HFF-Myc (cell line): ENCODE results near the gene ZBTB44.

Experiments used
- DNase-seq: peaks from one replicate; pipeline ENCODE4 v3.0.0-alpha.2; 2011; ENCODE audit warnings: low read depth; ENCODE audit errors: extremely low read depth
- H3K4me3 ChIP-seq: replicated peaks from 2 replicates; pipeline ENCODE4 v1.5.1; 2011; ENCODE audit warnings: low read depth, mild to moderate bottlenecking, control low read depth, low read length
- CTCF ChIP-seq: IDR thresholded peaks from 2 replicates; pipeline ENCODE4 v1.5.1; 2012; ENCODE audit warnings: mild to moderate bottlenecking, low read depth, low read length, control low read depth; ENCODE audit errors: missing control alignments

ZBTB44 gene

GRCh38 chr11:130323452-130324450 lies 9.0 kb upstream of the ZBTB44 start:
- DNase-seq, result no peak
- H3K4me3 ChIP-seq, result no peak overlapping the region
- TF ChIP-seq CTCF, result no peak

DNA sequence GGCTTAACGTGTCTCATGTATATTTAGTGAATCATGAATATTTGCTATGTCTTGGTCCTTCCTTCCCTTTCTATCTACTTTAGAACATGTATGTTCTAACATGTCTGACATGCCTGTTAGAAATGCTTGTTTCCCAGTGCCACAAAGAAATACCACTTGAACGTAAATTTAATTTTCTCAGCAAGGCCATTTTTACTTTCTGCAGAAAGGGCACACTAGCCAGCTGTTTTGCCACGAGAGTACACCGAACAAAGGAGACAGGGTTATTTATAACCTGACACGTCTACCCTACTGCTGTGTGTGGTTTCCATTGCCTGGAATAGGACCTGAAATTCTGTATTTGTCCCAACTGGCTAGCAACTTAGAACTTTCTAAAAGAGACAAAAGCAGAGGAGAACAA lies 7.4 kb upstream of the ZBTB44 start:
- no peak for TF ChIP-seq CTCF
- no peak for DNase-seq

DNA sequence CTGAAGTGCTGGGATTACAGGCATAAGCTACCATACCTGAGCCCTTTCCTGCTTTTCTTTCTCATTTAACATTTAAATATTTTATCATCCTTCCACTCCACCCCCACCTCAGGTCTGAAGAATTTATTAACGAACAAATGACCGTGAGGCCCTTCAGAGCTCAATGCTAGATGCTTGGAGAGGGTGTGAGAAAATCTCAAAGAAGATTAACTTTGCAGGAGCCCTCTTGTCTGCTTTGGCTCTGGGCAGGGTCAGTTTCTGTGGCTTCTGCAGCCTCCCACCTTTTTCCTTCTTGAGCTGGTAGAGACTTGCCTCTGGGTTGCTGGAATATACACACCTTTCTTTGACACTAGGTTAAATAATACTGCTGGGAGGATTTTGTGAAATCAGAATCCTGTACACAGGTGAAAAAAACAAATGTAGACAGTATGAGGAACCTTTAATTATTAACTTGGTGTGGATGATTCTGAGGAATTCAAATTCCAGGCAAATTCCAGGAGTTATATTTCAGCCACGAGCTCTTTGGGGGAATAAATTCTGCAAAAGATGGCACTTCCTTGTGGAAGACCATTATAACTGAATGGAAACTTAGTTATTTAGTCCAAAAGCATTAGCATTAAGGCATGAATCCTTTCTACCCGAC lies 3.4 kb upstream of the ZBTB44 start:
- DNase-seq, result no peak
- H3K4me3 ChIP-seq, result no peak overlapping the region
- TF ChIP-seq CTCF, result no peak

More for the DNA sequence above, 7.4 kb upstream of the ZBTB44 start:
- no peak overlapping the region for H3K4me3 ChIP-seq

DNA sequence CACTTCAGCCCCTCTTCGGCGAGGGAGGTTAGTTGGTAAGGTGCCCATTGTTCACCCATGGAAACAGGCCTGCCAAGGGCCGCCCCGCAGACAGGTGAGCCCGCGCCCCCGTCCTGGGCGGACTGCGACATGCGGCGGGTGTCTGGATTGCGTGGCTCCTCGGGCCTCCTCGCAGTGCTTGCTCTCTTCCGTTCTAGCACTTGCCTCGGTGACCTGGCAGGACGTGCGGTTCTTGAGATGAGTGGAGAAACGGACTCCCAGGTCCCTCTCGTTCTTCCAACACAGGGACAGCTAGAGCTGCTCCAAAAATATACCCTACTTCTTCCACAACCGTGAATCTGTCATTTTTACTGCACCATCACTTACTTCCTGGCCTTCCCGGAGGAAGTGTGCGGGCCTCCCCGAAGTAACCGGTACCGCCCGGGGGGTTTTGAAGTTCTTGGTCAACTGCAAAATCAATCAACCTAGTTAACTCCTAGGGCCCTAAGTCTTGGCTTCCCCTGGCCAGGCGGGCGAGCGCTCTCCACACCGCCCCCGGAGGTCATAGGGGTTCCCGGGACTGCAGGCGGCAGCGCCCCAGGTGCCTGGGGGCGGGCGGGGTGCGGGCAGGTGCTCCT lies 745 bp upstream of the ZBTB44 start:
- H3K4me3 ChIP-seq, result peak overlapping the region; percentile 34
- DNase-seq, result no peak
- no peak for TF ChIP-seq CTCF

- no peak for TF ChIP-seq CTCF
- H3K4me3 ChIP-seq, result peak overlapping the region; percentile 80
- no peak for DNase-seq
Observed at GRCh38 chr11:130314184-130314749, 450 bp downstream of the ZBTB44 start.

DNA sequence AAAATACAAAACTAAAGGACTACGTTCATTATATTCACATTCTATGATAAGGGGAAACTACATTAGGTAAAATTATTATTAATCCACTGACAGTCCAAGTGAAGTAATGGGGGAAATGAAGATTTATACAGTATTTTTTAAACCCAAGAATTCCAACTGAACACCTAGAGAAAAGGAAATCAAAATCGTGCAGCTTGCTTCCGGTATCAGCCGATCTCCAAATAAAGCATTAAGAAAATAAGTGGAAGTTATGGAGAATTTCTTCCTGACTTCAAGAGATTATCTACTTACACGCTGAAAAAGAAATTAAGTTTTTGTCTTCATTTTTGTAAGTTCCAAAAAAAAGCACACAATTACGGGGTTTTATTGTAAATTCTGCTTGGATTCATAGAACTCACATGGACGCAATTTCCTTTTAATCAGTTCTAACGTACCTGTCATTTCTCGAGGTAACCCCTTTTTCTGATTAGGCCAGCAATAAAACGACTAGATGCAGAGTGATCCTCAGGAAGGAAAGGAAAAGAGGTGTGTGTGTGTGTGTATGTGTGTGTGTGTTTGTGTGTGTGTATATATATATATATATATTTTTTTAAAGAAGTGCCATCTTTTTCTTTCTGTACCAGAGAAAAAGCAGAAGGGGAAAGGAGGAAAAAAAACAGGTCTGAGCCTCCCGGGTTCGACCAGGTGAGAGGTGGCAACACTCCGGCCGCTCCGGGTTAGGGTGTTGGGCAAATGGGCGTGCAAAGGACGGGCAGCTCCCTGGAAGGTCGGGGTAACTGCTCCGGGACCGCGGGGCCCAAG lies 1.1 kb downstream of the ZBTB44 start:
- H3K4me3 ChIP-seq, result peak overlapping the region; percentile 80
- DNase-seq, result no peak
- no peak for TF ChIP-seq CTCF
